Measurements from ENCODE around the gene COG5.
"Not testable (repeated sequence)": the region's sequence is repeated elsewhere in the genome, so short reads cannot be mapped to it uniquely, and the experiment has no call there.

Gene COG5

DNA sequence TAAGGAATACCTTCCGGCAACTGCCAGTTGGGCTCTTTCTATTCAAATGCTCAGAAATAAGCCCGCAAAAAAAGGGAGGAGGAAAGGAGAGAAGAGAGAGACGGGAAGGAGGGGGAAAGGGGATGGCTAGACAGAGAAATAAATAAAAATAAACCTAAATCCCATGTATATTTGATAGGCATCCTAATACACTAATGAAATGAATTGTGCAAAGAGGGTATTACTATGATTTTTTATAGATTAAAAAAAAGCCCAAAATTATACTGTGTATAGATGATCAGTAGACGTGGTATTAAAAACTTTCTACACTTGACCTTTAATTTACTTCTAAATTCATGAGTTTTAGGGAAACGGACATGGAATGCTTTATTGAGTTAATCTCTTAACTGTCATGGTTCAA lies 305.0 kb downstream of the COG5 start:
- no peak for DNase-seq

DNA sequence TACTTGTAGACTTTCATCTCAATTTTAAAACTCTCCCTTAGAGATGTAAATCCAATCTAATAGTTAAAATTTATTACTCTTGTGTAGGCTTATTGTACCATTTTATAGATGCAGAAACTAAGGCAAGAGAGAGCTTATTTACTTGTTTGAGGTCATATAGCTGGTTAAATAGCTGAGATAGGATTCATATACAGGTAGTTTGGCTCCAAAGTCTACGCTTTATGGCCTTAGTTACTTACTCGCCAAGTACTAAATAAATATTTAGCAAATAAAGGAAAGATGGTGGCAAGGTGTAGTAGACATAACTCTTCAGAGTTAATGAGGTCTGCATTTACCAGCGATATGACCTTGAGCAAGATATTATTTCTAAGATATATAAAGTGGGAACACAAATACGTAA lies 308.1 kb downstream of the COG5 start:
- DNase-seq = no peak

- DNase-seq = no peak
Observed at GRCh38 chr7:107254398-107254985, 309.2 kb downstream of the COG5 start.

DNA sequence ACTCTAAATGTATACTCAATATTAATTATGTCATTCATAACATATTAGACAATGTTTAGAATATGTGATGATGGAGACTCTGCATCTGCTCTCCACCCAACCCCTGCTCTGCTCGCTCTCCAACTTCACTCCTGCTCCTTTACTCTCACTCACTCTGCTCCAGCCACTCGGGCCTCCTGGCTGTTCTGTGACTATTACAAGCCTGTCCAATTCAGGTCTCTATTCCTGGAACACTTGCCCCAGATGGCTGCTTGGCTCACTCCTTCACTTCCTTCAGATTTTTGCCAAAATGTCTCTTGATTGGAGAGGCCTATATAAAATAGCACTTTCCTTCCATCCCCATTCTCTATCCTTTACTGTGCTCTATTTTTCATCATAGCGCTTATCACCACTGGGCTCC lies 310.1 kb downstream of the COG5 start:
- DNase-seq = no peak

- DNase-seq = no peak
Observed at GRCh38 chr7:107251963-107252362, 311.8 kb downstream of the COG5 start.

DNA sequence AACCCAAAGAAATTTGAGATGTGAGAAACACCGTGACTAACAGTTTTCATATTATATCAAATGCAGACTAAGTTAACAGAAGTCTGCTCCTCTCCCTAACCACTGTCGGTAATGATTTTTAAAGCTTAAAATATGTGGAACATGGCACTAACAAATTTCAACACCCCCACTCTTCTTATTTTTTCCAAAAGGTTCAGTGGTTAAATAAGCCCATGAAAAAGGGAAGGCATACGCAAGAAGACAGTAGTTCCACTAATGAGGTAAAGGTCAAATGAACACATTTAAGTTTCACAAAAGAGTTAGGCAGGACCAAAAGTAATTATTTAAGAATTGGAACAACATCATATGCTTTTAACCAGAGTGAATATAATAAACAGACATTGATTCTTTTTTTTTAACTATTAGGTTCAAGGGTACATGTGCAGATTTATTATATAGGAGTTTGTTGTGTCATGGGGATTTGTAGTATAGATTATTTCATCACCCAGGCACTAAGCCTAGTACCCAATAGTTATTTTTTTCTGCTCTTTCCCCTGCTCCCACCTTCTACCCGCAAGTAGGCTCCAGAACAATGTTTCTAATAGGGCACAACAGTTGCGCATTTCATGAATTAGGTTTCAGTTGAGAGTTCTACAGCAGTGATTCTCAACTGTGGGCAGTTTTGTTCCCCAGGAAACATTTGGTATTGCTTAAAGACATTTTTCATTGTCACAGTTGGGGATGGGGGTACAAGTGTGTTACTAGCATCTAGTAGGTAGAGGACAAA lies 315.0 kb downstream of the COG5 start:
- no peak for DNase-seq

GRCh38 chr7:107246836-107247235 lies 316.9 kb downstream of the COG5 start:
- not testable (repeated sequence) for DNase-seq

DNA sequence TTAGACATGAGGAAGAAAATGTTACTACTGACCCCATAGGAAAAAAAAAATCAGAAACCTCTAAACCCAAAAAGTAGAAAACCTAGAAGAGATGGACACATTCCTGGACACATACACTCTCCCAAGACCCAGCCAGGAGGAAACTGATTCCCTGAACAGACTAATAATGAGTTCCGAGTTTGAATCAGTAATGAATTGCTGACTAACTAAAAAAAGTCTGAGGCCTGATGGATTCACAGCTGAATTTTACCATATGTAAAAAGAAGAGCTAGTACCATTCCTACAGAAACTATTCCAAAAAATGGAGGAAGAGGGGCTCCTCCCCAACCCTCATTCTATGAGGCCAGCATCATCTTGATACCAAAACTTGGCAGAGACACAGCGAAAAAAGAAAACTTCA lies 319.1 kb downstream of the COG5 start:
- no peak for DNase-seq

GRCh38 chr7:107242267-107242666 lies 321.5 kb downstream of the COG5 start:
- DNase-seq = no peak

DNA sequence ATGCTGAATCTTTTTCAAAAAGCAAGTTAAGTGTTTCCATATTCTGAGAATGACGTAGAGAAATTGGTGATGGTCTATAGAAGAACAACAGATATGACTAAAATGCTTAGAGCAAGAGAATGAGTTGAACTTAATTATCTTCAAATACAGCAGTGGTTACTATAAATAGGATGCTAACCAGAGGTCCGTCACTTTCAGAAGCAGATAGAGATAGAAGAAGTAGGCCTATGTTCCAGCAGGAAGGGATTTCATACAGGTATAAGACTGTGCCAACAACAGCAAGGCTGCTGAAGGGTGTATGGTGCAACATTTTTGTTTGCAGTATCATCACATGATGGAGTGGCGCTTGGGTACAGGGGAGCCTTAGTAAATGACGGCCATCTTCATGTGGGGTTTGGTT lies 326.3 kb downstream of the COG5 start:
- no peak for DNase-seq

DNA sequence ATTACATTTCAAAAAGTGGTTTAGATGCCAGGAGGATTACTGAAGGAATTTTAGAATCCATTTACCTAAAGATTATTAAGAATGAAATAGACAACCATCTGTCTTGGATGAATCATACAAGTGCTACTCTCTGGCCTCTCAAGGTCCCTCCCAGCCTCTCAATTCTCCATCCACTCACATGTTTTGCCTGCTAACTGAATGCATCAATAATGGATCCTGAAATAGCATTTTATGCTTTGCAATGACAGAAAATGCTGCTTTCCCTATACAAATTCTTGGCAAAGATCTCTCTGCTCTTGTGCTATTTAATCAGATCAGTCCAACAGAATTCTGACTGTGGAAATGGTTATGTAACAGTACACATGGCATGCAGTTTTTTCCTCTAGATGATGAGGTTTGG lies 326.9 kb downstream of the COG5 start:
- DNase-seq = no peak

DNA sequence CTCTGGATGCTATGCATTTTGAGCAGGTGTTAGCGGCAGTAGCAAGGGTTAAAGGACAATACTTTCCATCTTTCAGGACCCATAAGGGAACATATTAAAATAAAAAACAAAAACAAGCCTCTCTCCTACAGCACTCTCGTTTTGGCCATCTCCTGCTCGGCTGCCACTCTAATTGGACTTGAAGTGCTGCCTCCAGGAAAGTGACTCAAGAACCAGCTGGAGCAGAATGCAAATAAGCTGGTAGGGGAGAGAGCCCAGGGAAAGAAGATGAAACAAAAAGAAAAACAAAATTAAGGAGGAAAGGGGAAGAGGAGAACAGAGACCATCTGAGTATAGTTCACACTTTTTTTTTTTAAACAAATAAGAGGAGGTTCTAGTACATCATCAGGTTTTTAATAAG lies 329.3 kb downstream of the COG5 start:
- DNase-seq = no peak

DNA sequence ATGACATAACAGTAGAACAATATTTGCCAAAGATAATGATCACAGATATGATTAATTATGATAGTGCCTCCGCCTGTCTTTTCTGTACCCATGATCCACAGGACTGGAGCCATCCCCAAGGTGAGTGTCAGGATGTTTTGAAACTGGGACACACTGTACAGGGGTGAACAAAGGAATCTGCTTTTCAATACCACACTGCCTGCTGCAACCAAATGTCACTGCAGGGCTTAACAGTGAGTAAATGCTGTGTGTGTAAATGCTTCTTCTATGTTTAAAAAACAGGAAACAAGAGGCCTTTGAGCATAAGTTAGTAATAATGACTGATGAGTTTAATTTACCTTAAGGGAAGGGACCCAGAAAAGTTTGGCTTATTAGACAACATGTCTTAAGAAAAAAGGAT lies 329.7 kb downstream of the COG5 start:
- DNase-seq = no peak

GRCh38 chr7:107233174-107233573 lies 330.5 kb downstream of the COG5 start:
- no peak for DNase-seq

- no peak for DNase-seq
Observed at GRCh38 chr7:107232568-107233090, 331.1 kb downstream of the COG5 start.

DNA sequence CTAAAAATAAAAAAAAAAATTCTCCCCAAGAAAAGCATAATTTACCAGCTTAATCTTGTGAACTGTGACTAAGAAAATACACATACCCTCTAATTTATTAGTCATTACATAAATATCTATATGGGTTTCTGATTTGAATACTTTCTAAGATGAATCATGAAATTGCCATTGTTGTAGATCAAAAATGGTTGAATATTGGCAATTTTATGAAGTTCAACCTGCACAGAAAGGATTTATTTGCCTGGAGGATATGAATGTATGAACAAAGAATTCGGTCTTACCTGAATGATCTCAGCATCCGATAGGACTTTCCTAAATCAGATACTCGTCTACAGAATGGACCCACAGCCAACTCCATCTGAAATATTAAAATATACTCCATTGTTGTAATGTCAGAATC lies 333.4 kb downstream of the COG5 start:
- no peak for DNase-seq

- no peak for DNase-seq
Observed at GRCh38 chr7:107228291-107228690, 335.4 kb downstream of the COG5 start.

DNA sequence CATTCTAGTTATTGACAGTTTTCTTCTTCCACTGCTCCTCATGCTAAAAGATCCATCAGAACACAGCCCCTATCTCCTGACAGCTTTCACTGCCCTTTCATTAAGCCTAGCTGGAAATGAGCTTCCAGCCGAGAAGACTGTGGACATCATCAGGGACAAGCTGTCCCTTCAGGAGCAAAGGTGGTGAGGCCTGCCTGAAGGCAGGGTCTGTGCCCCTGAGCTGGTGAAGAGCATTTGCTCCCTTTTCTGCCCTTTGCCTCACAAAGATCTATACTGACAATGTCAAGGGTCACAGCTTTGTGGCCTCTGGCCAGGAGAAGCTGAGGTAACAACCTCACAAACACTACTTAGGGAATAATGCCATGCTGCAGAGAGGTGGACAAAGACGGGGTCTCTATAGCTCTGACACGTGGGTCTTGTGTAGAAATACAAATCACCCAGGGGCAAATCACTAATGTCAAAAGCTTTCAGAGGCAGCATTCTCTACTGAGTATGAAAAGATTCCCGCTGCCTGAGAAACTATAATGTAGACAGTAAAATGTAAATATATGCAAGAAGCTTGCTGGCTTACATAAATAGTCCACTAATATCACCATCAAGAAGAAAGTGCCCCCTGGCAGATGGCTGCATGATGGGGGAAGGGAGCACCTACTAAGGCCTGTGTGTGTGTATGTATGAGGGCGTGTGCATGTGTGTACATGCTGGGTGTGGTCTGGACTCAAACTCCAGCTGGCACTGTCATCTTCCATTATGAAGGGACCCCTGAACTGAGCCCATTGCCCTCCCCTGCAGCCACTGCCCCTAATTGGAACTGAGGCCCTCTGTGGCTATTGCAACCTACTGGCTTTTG lies 339.1 kb downstream of the COG5 start:
- DNase-seq = no peak

DNA sequence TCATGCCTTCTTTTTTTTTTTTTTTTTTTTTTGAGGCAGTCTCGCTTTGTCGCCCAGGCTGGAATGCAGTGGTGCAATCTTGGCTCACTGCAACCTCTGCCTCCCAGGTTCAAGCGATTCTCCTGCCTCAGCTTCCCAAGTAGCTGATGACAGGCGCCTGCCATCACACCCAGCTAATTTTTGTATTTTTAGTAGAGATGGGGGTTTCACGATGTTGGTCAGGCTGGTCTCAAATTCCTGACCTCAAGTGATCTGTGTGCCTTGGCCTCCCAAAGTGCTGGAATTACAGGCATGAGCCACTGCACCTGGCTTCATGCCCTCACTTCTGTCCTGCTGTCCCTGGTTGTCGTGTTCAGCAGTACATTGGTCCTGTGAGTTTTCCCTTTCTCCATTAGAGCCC lies 342.9 kb downstream of the COG5 start:
- DNase-seq = not testable (repeated sequence)

DNA sequence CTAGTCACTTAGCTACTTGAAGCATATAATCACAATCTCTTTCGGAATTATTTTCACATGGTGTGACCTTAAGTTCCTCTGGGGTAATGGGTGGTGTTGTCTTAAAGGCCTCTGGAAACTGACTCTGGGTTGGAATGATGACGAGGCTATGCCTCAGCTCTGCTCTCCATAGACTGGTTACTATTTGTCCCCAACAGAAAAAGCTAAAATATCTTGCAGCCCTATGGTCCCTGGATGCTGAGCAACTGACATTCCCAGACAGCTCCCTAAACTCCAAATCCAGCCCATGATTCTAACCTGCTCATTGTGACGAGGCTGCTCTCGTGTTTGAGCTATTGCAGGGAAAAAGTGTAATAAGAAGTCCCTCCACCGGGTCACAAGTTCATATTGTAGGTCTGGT lies 343.4 kb downstream of the COG5 start:
- DNase-seq = no peak

DNA sequence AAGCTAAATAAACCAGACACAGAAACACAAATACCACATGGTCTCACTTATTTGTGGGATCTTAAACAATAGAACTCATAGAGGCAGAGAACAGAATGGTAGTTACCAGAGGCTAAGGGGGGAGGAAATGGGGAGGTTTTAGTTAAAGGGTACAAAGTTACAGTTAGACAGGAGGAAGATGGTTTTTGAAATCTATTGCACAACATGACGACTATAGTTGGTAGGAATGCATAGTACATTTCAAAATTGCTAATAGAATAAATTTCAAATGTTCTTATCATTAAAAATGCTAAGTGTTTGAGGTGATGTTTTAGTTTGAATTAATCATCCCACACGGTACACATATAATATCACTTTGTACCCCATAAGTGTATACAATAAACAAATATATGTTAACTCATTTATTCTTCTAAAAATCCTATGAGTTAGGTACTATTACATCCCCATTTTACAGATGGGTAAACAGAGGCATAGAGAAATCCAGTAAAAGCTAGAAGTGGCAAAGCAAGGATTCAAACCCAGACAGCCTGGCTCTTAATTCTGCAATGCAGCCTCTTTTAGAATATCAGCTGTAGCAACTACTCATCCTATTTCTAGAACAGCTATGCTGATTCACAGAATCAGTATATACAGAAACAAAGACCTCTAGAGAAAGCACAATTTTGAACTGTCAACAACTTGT lies 344.0 kb downstream of the COG5 start:
- DNase-seq = no peak

DNA sequence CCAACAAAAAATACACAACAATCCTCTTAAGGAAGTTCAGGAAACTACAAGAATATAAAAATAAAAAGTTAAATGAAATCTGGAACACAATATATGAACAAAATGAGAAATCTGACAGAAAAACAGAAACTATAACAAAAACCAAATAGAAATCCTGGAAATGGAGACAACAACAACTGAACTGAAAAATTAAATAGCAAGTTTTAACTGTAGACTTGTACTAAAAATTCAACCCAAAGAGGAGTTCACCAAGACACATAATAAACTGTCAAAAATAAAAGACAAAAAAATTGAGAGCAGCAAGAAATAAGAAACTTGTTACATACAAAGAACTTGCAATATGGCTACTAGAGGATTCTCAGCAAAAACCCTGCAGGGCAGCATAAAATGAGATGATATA lies 349.8 kb downstream of the COG5 start:
- DNase-seq = no peak

GRCh38 chr7:107213193-107213788 lies 350.4 kb downstream of the COG5 start:
- no peak for DNase-seq

All from SW 1271 (cell line).